GM21447 (cell line): ENCODE results near the gene MYH14.

Experiments used
- ATAC-seq: cut with Tn5 transposase; IDR thresholded peaks from one replicate; pipeline ENCODE4 v1.9.1; 2021; ENCODE audit not compliant: unreplicated experiment

MYH14 gene

DNA sequence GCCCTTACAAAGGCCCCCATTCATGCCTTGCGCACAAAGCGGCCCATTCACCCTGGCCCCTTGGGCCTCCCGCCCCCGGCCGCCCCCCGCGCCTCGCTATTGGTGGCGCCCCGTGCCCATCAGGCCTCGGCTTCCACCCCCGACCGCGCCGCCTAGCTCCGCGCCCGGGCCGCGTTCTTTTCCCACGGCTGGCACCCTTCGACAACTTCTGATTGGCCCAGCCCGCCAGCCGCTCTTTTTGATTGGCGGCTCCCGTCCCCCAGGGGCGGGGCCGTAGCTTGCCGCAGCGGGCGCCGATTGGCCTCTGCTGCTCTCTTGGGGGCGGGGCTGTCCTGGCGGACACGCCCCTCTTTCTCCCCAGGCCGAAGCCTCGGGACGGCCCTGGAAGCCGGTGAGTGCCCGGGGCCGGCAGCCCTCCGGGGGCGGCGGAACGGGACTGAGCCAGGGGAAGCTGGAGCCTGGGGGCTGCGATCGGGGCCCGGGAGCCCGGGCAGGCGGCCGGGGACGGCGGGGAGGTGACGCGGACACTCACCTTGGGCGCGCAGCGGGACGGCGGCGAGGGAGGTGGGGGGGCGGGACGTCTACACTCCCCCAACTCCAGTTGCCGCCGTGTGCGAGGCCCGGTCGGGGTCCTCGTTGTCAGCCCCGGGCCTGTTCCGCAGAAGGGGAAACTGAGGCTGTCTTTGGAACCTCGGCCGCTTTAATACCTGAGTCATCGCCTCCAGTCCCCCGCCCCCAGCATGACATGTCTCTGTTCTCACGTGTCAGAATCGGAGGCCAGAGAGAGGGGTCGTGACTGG lies at the start of gene MYH14:
MYH14 (plus strand) TSS at position 342 of the 800 bp plus-strand sequence. CDS start 6,744 bp downstream, outside the sequence.
- ATAC-seq: no peak

GRCh38 chr19:50154529-50154928 lies 48.9 kb upstream of the MYH14 start:
- ATAC-seq: no peak

DNA sequence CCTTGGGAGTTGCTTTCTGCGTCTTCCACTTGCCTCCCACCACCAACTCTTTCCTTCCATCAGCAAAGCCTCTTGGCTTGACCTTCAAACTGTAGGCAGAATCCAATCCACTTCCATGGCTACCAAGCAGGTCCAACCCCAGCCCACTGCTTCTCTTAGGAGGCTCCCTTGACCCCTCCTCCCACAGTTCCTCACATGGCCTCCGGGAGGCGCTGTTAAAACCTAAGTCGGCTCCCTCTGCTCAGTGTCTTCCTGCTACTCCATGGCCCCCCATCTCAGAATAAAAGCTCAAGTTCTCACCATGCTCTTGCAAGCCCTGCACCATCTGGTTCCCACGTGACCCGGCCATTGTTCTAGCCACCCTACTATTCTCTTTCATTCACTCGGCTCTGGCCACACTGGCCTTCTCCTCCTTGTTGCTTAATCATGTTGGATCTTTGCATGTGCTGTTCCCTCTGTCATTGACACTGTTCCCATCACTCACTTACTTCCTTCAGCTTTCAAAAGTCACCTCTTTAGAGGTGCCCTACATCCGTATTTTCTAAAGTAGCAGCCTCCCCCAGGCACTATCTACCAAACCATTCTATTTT lies 47.8 kb upstream of the MYH14 start:
- ATAC-seq: no peak

- ATAC-seq: no peak
These were observed 44.8 kb upstream of the MYH14 start for GRCh38 chr19:50158577-50158976.

DNA sequence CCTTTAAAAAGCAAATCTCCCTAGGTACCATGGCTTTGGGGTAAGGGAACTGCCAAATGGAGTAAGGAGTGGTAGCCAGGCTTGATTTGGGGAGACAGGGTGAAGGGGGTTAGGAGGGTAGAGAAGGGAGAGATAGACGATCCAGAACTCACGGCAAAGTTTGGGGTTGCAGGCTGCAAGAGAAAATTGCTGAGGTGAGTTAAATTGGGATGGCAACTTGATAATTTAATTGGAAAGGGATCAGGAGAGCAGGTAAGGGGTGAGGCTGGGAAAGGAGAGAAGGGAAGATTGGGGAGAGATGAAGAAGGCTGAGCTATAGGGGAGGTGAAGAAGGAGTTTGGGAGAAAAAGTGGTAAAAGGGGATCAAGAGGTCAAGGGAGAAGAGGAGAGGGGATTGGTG lies 44.3 kb upstream of the MYH14 start:
- no peak for ATAC-seq

DNA sequence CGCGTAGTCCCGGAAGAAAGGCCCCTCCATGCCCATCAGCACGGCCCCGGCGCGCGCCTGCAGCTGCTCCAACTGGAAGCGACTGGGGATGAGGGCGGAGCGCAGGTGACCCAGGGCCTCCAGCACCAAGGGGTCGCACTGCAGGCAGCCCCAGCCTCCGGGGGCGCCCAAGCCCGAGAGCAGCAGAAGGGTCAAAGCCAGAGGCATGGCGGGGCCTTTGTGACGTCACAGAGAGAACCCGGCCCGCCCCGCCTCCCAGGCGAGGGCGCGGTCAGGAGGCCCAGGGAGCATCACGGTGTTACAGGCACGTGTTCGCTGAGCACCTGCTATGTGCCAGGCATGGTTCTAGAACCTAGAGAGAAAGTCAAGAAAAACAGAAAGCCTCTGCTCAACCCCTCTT lies 40.4 kb upstream of the MYH14 start, which contains the start of gene IZUMO2:
IZUMO2 (minus strand) TSS at position 294 of the 400 bp plus-strand sequence; CDS start at position 207, 87 bp downstream.
- no peak for ATAC-seq

DNA sequence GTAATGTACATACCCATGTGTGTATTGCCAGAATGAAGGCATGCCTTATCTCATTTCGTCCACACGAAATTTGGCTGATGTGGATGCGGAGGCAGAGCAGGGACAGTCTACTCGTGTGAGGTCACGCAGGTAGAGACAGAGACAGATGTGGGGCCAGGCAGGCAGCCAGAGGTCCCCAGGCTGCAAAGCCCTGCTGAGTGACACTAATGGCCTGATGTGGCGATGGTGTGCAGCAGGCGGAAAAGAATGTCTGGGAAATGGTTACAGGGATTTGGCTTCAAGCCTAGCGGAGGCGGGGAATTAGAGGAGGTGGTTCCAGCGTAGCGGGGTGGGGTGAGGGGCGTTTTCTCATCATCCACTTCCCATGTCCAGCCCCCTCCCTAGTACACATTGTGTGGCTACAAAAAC lies 36.1 kb upstream of the MYH14 start:
- ATAC-seq: no peak

GRCh38 chr19:50171752-50172151 lies 31.7 kb upstream of the MYH14 start:
- ATAC-seq: no peak

DNA sequence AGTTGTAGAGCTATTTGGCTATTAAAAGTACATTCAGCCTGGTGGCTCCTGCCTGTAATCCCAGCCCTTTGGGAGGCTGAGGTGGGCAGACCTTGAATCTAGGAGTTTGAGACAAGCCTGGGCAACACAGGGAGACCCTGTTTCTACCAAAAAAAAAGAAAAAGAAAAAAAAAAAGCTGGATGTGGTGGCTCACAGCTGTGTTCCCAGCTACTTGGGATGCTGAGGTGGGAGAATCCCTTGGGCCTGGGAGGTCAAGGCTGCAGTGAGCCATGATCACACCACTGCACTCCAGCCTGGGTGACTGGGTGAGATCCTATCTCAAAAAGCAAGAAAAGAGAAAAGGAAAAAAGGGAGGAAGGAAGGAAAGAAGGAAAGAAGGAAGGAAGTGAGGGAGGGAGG lies 30.7 kb upstream of the MYH14 start:
- ATAC-seq: no peak

- ATAC-seq: no peak
These were observed 30.3 kb upstream of the MYH14 start for GRCh38 chr19:50173127-50173526.

DNA sequence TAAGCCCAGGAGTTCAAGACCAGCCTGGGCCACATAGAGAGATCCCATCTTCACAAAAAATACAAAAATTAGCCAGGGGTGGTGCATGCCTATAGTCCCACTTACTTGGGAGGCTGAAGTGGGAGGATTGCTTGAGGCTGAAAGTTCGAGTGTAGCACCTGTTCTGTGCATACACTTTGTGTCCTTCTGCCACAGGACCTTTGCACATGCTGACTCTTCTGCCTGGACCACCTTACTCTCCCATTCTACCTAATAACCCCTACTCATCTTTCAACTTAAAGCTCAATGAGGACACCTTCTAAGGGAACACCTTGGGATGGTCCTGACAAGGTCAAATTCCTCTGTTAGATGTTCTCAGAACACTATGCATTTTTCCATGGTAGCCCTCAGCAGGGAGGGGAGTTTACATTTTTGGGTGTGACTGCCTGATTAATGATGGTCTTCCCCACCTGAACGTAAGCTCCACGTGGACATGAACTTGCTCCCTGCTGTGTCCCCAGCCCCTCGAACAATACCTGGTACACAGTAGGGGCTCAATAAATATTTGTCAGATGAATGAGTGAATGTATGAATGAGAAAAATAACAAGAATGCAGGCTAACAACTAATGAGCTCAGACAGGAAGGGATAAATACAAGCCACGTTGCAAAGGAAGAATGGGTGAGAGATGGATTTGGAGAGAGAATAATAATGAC lies 29.2 kb upstream of the MYH14 start:
- ATAC-seq: no peak

GRCh38 chr19:50175924-50176323 lies 27.5 kb upstream of the MYH14 start:
- no peak for ATAC-seq

DNA sequence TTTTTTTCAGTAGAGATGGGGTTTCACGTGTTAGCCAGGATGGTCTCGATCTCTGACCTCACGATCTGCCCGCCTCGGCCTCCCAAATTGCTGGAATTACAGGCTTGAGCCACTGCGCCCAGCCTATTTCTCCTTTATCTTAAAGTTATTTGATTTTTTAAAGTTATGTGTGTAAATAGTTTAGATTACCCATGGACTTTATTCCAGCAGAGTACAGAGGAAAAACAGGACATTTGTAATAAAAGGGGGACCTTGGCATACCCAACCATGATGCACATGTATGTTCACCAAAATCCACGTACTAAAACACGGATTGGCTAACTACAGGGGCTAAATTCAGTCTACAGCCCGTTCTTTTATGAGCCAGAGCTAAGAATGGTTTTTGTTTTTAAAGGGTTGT lies 26.6 kb upstream of the MYH14 start:
- no peak for ATAC-seq

- no peak for ATAC-seq
These were observed 25.1 kb upstream of the MYH14 start for GRCh38 chr19:50178320-50178719.

GRCh38 chr19:50178859-50179537 lies 24.4 kb upstream of the MYH14 start:
- no peak for ATAC-seq

DNA sequence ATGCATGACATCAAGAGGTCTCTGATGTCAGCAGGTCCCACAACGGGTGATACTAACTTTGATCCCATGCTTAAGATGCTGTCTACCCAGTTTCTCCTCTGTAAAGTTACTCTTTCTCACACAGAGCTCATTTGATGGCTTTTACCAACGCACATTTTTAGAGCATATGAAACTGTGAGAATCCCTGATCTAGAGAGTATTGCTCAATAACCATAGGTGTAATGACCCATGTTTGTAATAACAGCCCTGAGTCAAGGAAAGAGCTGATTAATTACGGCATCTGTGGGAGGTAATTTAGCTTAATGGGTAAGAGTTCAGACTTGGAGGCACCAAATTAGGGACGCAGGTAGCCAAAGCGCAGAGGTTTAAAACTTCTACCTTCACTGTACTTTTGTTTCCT lies 22.3 kb upstream of the MYH14 start:
- no peak for ATAC-seq

- no peak for ATAC-seq
These were observed 19.2 kb upstream of the MYH14 start for GRCh38 chr19:50184196-50184595.

GRCh38 chr19:50187937-50188336 lies 15.5 kb upstream of the MYH14 start:
- no peak for ATAC-seq

- ATAC-seq: no peak
These were observed 14.1 kb upstream of the MYH14 start for GRCh38 chr19:50189331-50189730.

GRCh38 chr19:50190439-50190891 lies 13.0 kb upstream of the MYH14 start:
- no peak for ATAC-seq

DNA sequence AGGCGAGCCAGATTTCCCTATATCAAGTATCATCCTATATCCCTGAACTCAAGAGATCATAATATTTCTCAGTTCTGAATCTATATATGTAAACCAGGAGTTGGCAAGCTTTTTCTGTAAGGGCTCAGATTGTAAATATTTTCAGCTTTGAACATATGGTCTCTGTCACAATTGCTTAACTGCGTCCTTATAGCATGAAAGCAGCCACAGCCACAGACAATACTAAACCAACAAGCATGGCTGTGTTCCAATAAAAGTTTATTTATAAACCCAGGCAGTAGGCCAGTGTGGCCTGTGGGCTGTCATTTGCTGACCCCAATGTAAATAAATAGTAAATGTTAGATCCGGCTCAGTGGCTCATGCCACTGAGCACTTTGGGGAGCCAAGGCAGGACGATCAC lies 12.2 kb upstream of the MYH14 start:
- ATAC-seq: no peak
